Mesenchymal stem cell (in vitro differentiated cells and primary cell): ENCODE measurements around the gene B3GAT1.

Experiments
- DNase-seq: peaks from one replicate; pipeline ENCODE4 v3.0.0-alpha.2; 2013
- H2AFZ ChIP-seq: one replicate; pipeline ENCODE4 v1.6.1; 2013; ENCODE audit warnings: low read depth, mild to moderate bottlenecking, control low read depth, inconsistent platforms, low read length, moderate library complexity
- H2AK5ac ChIP-seq: 2 replicates; pipeline ENCODE4 v1.6.1; 2013; ENCODE audit warnings: low read length, moderate library complexity, mild to moderate bottlenecking, inconsistent platforms; ENCODE audit not compliant: severe bottlenecking
- H2BK120ac ChIP-seq: one replicate; pipeline ENCODE4 v1.6.1; 2013; ENCODE audit warnings: low read depth, mild to moderate bottlenecking, inconsistent platforms, low read length, moderate library complexity
- H2BK12ac ChIP-seq, 2 experiments: one replicate each; pipeline ENCODE4 v1.6.1; 2013; ENCODE audit warnings: inconsistent platforms in 2 of 2, low read length in 2 of 2, mild to moderate bottlenecking in 2 of 2, moderate library complexity in 2 of 2, control low read depth in 1 of 2
- H2BK15ac ChIP-seq: one replicate; pipeline ENCODE4 v1.6.1; 2013; ENCODE audit warnings: mild to moderate bottlenecking, low read depth, inconsistent platforms; ENCODE audit not compliant: poor library complexity, severe bottlenecking
- H2BK5ac ChIP-seq: 2 replicates; pipeline ENCODE4 v1.6.1; 2013; ENCODE audit warnings: low read depth, mild to moderate bottlenecking, low read length, control low read depth, inconsistent platforms; ENCODE audit not compliant: poor library complexity, severe bottlenecking
- H3K14ac ChIP-seq, 2 experiments: one replicate each; pipeline ENCODE4 v1.6.1; 2013; ENCODE audit warnings: inconsistent platforms in 2 of 2, low read length in 2 of 2, control low read depth in 1 of 2, mild to moderate bottlenecking in 1 of 2, moderate library complexity in 1 of 2
- H3K18ac ChIP-seq, 2 experiments: one replicate each; pipeline ENCODE4 v1.6.1; 2013; ENCODE audit warnings: inconsistent platforms in 2 of 2, low read length in 2 of 2, control low read depth in 1 of 2, low read depth in 1 of 2, mild to moderate bottlenecking in 1 of 2
- H3K23ac ChIP-seq, 2 experiments: one replicate each; pipeline ENCODE4 v1.6.1; 2013; ENCODE audit warnings: inconsistent platforms in 2 of 2, low read length in 2 of 2, mild to moderate bottlenecking in 2 of 2, moderate library complexity in 2 of 2, control low read depth in 1 of 2
- H3K27ac ChIP-seq: 2 replicates; pipeline ENCODE4 v1.5.1; 2013; ENCODE audit warnings: mild to moderate bottlenecking, moderate library complexity, low read length, control low read depth, inconsistent platforms; ENCODE audit not compliant: poor library complexity, severe bottlenecking
- H3K27me3 ChIP-seq, 2 experiments: 2 replicates each; pipeline versions ENCODE4 v1.6.1 to v1.7.0; 2013; ENCODE audit warnings: low read length in 2 of 2, mild to moderate bottlenecking in 2 of 2, moderate library complexity in 2 of 2, control low read depth in 1 of 2, inconsistent platforms in 1 of 2; ENCODE audit not compliant: control insufficient read depth in 1 of 2, insufficient read depth in 1 of 2
- H3K36me3 ChIP-seq, 2 experiments: 2 replicates each; pipeline versions ENCODE4 v1.6.1 to v1.7.0; 2013; ENCODE audit warnings: low read length in 2 of 2, control low read depth in 1 of 2, inconsistent platforms in 1 of 2, low read depth in 1 of 2, mild to moderate bottlenecking in 1 of 2; ENCODE audit not compliant: insufficient read depth in 2 of 2, control insufficient read depth in 1 of 2
- H3K4ac ChIP-seq, 2 experiments: one replicate each; pipeline ENCODE4 v1.6.1; 2013; ENCODE audit warnings: inconsistent platforms in 2 of 2, low read length in 2 of 2, mild to moderate bottlenecking in 2 of 2, moderate library complexity in 2 of 2, control low read depth in 1 of 2, low read depth in 1 of 2
- H3K4me1 ChIP-seq: 2 replicates; pipeline ENCODE4 v1.6.1; 2013; ENCODE audit warnings: low read depth, low read length, control low read depth; ENCODE audit not compliant: control insufficient read depth, insufficient read depth
- H3K4me2 ChIP-seq: 2 replicates; pipeline ENCODE4 v1.6.1; 2013; ENCODE audit warnings: low read length, mild to moderate bottlenecking, inconsistent platforms; ENCODE audit not compliant: poor library complexity, severe bottlenecking
- H3K4me3 ChIP-seq, 2 experiments: 2 replicates each; pipeline versions ENCODE4 v1.5.1 to v1.7.0; 2013; ENCODE audit warnings: low read length in 2 of 2, mild to moderate bottlenecking in 2 of 2, control low read depth in 1 of 2, low read depth in 1 of 2; ENCODE audit not compliant: insufficient read depth in 1 of 2
- H3K79me1 ChIP-seq: replicated peaks from 2 replicates; pipeline ENCODE4 v1.6.1; 2013; ENCODE audit warnings: mild to moderate bottlenecking, control low read depth, low read length, inconsistent platforms; ENCODE audit not compliant: poor library complexity, severe bottlenecking
- H3K9ac ChIP-seq: 2 replicates; pipeline ENCODE4 v1.7.0; 2013; ENCODE audit warnings: mild to moderate bottlenecking, low read length, moderate library complexity
- H3K9me3 ChIP-seq: 2 replicates; pipeline ENCODE4 v1.7.0; 2013; ENCODE audit warnings: mild to moderate bottlenecking, low read length; ENCODE audit not compliant: control insufficient read depth
- H4K8ac ChIP-seq: one replicate; pipeline ENCODE4 v1.6.1; 2013; ENCODE audit warnings: inconsistent platforms, mild to moderate bottlenecking, low read length, moderate library complexity
- H4K91ac ChIP-seq: one replicate; pipeline ENCODE4 v1.6.1; 2013; ENCODE audit warnings: mild to moderate bottlenecking, low read length, inconsistent platforms
- WGBS: methylation state at CpG from one replicate; pipeline ENCODE4 v1.1.7; 2013; ENCODE audit warnings: mixed read lengths; 5-methylcytosine and 5-hydroxymethylcytosine counted together

Gene B3GAT1

GRCh38 chr11:134398079-134398444 is 14.0 kb downstream of the B3GAT1 start:
- Histone ChIP-seq H2BK12ac (no peak overlapping the region), H3K36me3 (no peaks in the 10 kb centered on the region), H3K27me3 (peaks cover 0 to 6% of the 10 kb centered on the region in 2 experiments), H3K9me3 (peaks cover 4% of the 10 kb centered on the region), H2AFZ (no peak overlapping the region), H2AK5ac (no peak overlapping the region), H3K23ac (no peak overlapping the region), H3K18ac (no peak overlapping the region), H3K27ac (no peak overlapping the region), H3K9ac (no peak overlapping the region), H3K4ac (no peak overlapping the region), H3K79me1 (no peaks in the 10 kb centered on the region), H3K4me2 (no peak overlapping the region), H4K8ac (no peak overlapping the region), H3K14ac (no peak overlapping the region), H3K4me1 (no peaks in the 10 kb centered on the region), H3K4me3 (no peak overlapping the region), H2BK15ac (no peak overlapping the region), H2BK5ac (no peak overlapping the region), H2BK120ac (no peak overlapping the region), H4K91ac (no peak overlapping the region)
- DNase-seq, result no peak
- 86% methylated on average over 11 of the region's 11 CpGs for WGBS

GRCh38 chr11:134397304-134398078 is 14.6 kb downstream of the B3GAT1 start:
- H2AK5ac ChIP-seq, result no peak overlapping the region
- H3K4ac ChIP-seq, result no peak overlapping the region
- no peak overlapping the region for H3K18ac ChIP-seq
- no peak overlapping the region for H3K23ac ChIP-seq
- H3K79me1 ChIP-seq, result no peaks in the 10 kb centered on the region
- no peak overlapping the region for H3K4me3 ChIP-seq
- no peak overlapping the region for H2BK5ac ChIP-seq
- H3K27ac ChIP-seq, result no peak overlapping the region
- H3K4me2 ChIP-seq, result no peak overlapping the region
- H3K9ac ChIP-seq, result no peak overlapping the region
- H2BK12ac ChIP-seq, result no peak overlapping the region
- DNase-seq, result no peak
- H4K91ac ChIP-seq, result no peak overlapping the region
- no peak overlapping the region for H2BK15ac ChIP-seq
- H3K36me3 ChIP-seq, result no peaks in the 10 kb centered on the region
- peaks cover 4% of the 10 kb centered on the region for H3K9me3 ChIP-seq
- no peak overlapping the region for H2AFZ ChIP-seq
- no peaks in the 10 kb centered on the region for H3K4me1 ChIP-seq
- no peak overlapping the region for H2BK120ac ChIP-seq
- peaks cover 0 to 10% of the 10 kb centered on the region in 2 experiments for H3K27me3 ChIP-seq
- H4K8ac ChIP-seq, result no peak overlapping the region
- 85% methylated on average over 18 of the region's 18 CpGs for WGBS
- no peak overlapping the region for H3K14ac ChIP-seq

DNA sequence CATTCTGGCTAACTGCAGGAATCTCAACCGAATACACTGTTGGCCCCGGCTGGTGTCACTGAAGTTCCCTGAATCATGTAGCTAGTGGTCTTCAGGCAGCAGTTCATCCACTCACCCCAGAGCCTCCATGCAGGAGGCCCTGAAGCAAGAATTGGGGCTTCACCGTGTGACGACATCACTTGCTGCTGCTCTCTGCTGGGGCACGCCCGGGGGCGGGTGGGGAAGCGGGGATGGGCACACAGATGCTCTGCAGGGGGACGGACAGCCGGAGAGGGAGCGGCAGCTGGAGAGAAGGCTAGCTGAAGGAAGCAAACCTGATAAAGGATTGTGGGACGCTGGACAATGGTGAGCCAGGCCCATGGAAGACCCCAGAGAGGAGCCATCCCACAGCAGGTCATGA is 17.0 kb downstream of the B3GAT1 start:
- Histone ChIP-seq H3K27ac (no peak overlapping the region), H3K23ac (no peak overlapping the region), H2AK5ac (no peak overlapping the region), H3K4ac (no peak overlapping the region), H2BK15ac (no peak overlapping the region), H2BK12ac (no peak overlapping the region), H3K27me3 (peaks cover 0 to 13% of the 10 kb centered on the region in 2 experiments), H3K9ac (no peak overlapping the region), H3K9me3 (no peaks in the 10 kb centered on the region), H3K79me1 (no peaks in the 10 kb centered on the region), H2BK5ac (no peak overlapping the region), H2AFZ (no peak overlapping the region), H4K8ac (no peak overlapping the region), H3K4me1 (no peaks in the 10 kb centered on the region), H3K14ac (no peak overlapping the region), H3K36me3 (no peaks in the 10 kb centered on the region), H3K18ac (no peak overlapping the region), H3K4me3 (no peak overlapping the region), H4K91ac (no peak overlapping the region), H2BK120ac (no peak overlapping the region), H3K4me2 (no peak overlapping the region)
- WGBS, result 84% methylated on average over 12 of the region's 12 CpGs
- no peak for DNase-seq

GRCh38 chr11:134394311-134394710 is 17.7 kb downstream of the B3GAT1 start:
- Histone ChIP-seq H2AK5ac (no peak overlapping the region), H4K8ac (no peak overlapping the region)

More at GRCh38 chr11:134394311-134394710, 17.7 kb downstream of the B3GAT1 start:
- WGBS, result 75% methylated on average over 9 of the region's 10 CpGs
- no peak overlapping the region for H3K14ac ChIP-seq
- H3K36me3 ChIP-seq, result no peaks in the 10 kb centered on the region
- no peak overlapping the region for H3K4me3 ChIP-seq
- H3K4me2 ChIP-seq, result no peak overlapping the region
- H3K23ac ChIP-seq, result no peak overlapping the region
- no peak overlapping the region for H2AFZ ChIP-seq
- no peaks in the 10 kb centered on the region for H3K4me1 ChIP-seq
- H3K27me3 ChIP-seq, result peaks cover 0 to 12% of the 10 kb centered on the region in 2 experiments
- no peak overlapping the region for H3K27ac ChIP-seq
- H3K4ac ChIP-seq, result no peak overlapping the region
- no peak overlapping the region for H4K91ac ChIP-seq
- H2BK120ac ChIP-seq, result no peak overlapping the region
- H2BK15ac ChIP-seq, result no peak overlapping the region
- no peak overlapping the region for H3K9ac ChIP-seq
- no peak overlapping the region for H3K18ac ChIP-seq
- no peaks in the 10 kb centered on the region for H3K79me1 ChIP-seq
- H3K9me3 ChIP-seq, result no peaks in the 10 kb centered on the region
- DNase-seq, result no peak
- H2BK5ac ChIP-seq, result no peak overlapping the region
- no peak overlapping the region for H2BK12ac ChIP-seq
